Astrocyte (in vitro differentiated cells and primary cell): ENCODE results near the gene SIAE. TPM values are rescaled to one million over a fixed set of nuclear protein-coding genes. Genes with fewer than 3 reads are reported as not detected.

ENCODE experiments used
- DNase-seq: peaks from one replicate; pipeline ENCODE4 v3.0.0-alpha.2; 2010; ENCODE audit warnings: low read depth
- FAIRE-seq: peaks from 2 replicates; lab custom pipeline; 2011; peaks lifted over from hg19 to GRCh38; lab: Jason Lieb, UNC
- H2AFZ ChIP-seq: 2 replicates; pipeline ENCODE4 v1.6.0; 2012; ENCODE audit warnings: low read depth, low read length, inconsistent platforms
- H3K27ac ChIP-seq: 2 replicates; pipeline ENCODE4 v1.5.1; 2011; ENCODE audit warnings: low read depth, low read length, inconsistent platforms
- H3K27me3 ChIP-seq: 2 replicates; pipeline ENCODE4 v1.6.0; 2011; ENCODE audit warnings: low read length, inconsistent platforms; ENCODE audit not compliant: insufficient read depth
- H3K36me3 ChIP-seq: 2 replicates; pipeline ENCODE4 v1.5.1; 2011; ENCODE audit warnings: low read length, inconsistent platforms; ENCODE audit not compliant: insufficient read depth
- H3K4me1 ChIP-seq: 2 replicates; pipeline ENCODE4 v1.5.1; 2011; ENCODE audit warnings: low read length, inconsistent platforms; ENCODE audit not compliant: insufficient read depth
- H3K4me2 ChIP-seq: 2 replicates; pipeline ENCODE4 v1.6.0; 2012; ENCODE audit warnings: low read length, inconsistent platforms
- H3K4me3 ChIP-seq: 2 replicates; pipeline ENCODE4 v1.5.1; 2011; ENCODE audit warnings: low read depth, mild to moderate bottlenecking, low read length, inconsistent platforms; ENCODE audit not compliant: insufficient read depth
- H3K79me2 ChIP-seq: 2 replicates; pipeline ENCODE4 v1.6.0; 2012; ENCODE audit warnings: mild to moderate bottlenecking, low read length, inconsistent platforms; ENCODE audit not compliant: insufficient read depth
- H3K9ac ChIP-seq: 2 replicates; pipeline ENCODE4 v1.6.0; 2012; ENCODE audit warnings: mild to moderate bottlenecking, low read length, inconsistent platforms
- H3K9me3 ChIP-seq: 2 replicates; pipeline ENCODE4 v1.5.1; 2012; ENCODE audit warnings: low read depth, mild to moderate bottlenecking, low read length, inconsistent platforms; ENCODE audit not compliant: insufficient read depth
- H4K20me1 ChIP-seq: 2 replicates; pipeline ENCODE4 v1.6.0; 2012; ENCODE audit warnings: low read length, inconsistent platforms; ENCODE audit not compliant: insufficient read depth
- H3K27ac Mint-ChIP-seq: one replicate; pipeline ENCODE4 v1.8.0; 2021; ENCODE audit warnings: mild to moderate bottlenecking, mixed read lengths; ENCODE audit not compliant: unreplicated experiment
- H3K27me3 Mint-ChIP-seq: one replicate; pipeline ENCODE4 v1.8.0; 2021; ENCODE audit warnings: low read depth, mixed read lengths; ENCODE audit not compliant: unreplicated experiment
- H3K36me3 Mint-ChIP-seq: one replicate; pipeline ENCODE4 v1.8.0; 2021; ENCODE audit warnings: low read depth, mixed read lengths; ENCODE audit not compliant: unreplicated experiment
- H3K4me1 Mint-ChIP-seq: one replicate; pipeline ENCODE4 v1.8.0; 2021; ENCODE audit warnings: low read depth, mixed read lengths; ENCODE audit not compliant: unreplicated experiment
- H3K4me3 Mint-ChIP-seq: one replicate; pipeline ENCODE4 v1.8.0; 2021; ENCODE audit warnings: mild to moderate bottlenecking, moderate library complexity, mixed read lengths; ENCODE audit not compliant: unreplicated experiment
- H3K9me3 Mint-ChIP-seq: one replicate; pipeline ENCODE4 v1.8.0; 2021; ENCODE audit warnings: mild to moderate bottlenecking, mixed read lengths; ENCODE audit not compliant: unreplicated experiment
- CTCF ChIP-seq: IDR thresholded peaks from 2 replicates; pipeline ENCODE4 v1.5.1; 2011; ENCODE audit warnings: low read depth, mild to moderate bottlenecking, inconsistent platforms, low read length, moderate library complexity; ENCODE audit not compliant: insufficient read depth
- EZH2 ChIP-seq: IDR thresholded peaks from 2 replicates; pipeline ENCODE4 v1.6.1; 2012; ENCODE audit warnings: mild to moderate bottlenecking, low read length, inconsistent platforms; ENCODE audit not compliant: insufficient read depth
- total RNA-seq: library from RNA; stranded (reverse); gene quantifications from 2 replicates; pipeline ENCODE4 v1.2.1, GENCODE V29; 2021

The SIAE gene
- total RNA-seq, 1 donor from 2014 or later = 15.4 TPM

GRCh38 chr11:124662106-124662505 lies 11.4 kb downstream of the SIAE start:
- Mint-ChIP-seq H3K27me3 (peaks cover 11% of the 10 kb centered on the region), H3K36me3 (peaks cover 4% of the 10 kb centered on the region), H3K9me3 (no peaks in the 10 kb centered on the region), H3K4me1 (peaks cover 7% of the 10 kb centered on the region), H3K4me3 (no peak overlapping the region), H3K27ac (no peak overlapping the region)
- FAIRE-seq (no peak), DNase-seq (no peak)
- Histone ChIP-seq H3K27ac (no peak overlapping the region), H2AFZ (no peak overlapping the region), H3K9me3 (no peaks in the 10 kb centered on the region), H3K79me2 (no peaks in the 10 kb centered on the region), H3K9ac (no peak overlapping the region), H3K4me2 (no peak overlapping the region), H3K4me1 (peaks cover 5% of the 10 kb centered on the region), H4K20me1 (no peaks in the 10 kb centered on the region), H3K36me3 (no peaks in the 10 kb centered on the region), H3K27me3 (no peaks in the 10 kb centered on the region), H3K4me3 (no peak overlapping the region)
- TF ChIP-seq CTCF = no peak
- no peak for TF ChIP-seq EZH2

- Histone ChIP-seq H3K9me3 (no peaks in the 10 kb centered on the region), H3K36me3 (no peaks in the 10 kb centered on the region), H3K79me2 (no peaks in the 10 kb centered on the region), H3K4me3 (no peak overlapping the region), H2AFZ (no peak overlapping the region), H4K20me1 (no peaks in the 10 kb centered on the region), H3K4me1 (peaks cover 10% of the 10 kb centered on the region), H3K4me2 (no peak overlapping the region), H3K9ac (no peak overlapping the region), H3K27ac (no peak overlapping the region), H3K27me3 (no peaks in the 10 kb centered on the region)
- TF ChIP-seq CTCF = no peak
- TF ChIP-seq EZH2 = no peak
- Mint-ChIP-seq H3K27me3 (peaks cover 7% of the 10 kb centered on the region), H3K9me3 (no peaks in the 10 kb centered on the region), H3K4me3 (no peak overlapping the region), H3K36me3 (peaks cover 4% of the 10 kb centered on the region), H3K27ac (no peak overlapping the region), H3K4me1 (peaks cover 10% of the 10 kb centered on the region)
- FAIRE-seq (no peak), DNase-seq (no peak)
Observed at GRCh38 chr11:124661553-124661952, 12.0 kb downstream of the SIAE start.

- Histone ChIP-seq H3K36me3 (no peaks in the 10 kb centered on the region), H3K4me1 (peaks cover 11% of the 10 kb centered on the region), H2AFZ (no peak overlapping the region), H3K79me2 (no peaks in the 10 kb centered on the region), H3K9me3 (no peaks in the 10 kb centered on the region), H3K27ac (no peak overlapping the region), H3K9ac (no peak overlapping the region), H3K4me2 (no peak overlapping the region), H3K4me3 (no peak overlapping the region), H3K27me3 (no peaks in the 10 kb centered on the region), H4K20me1 (no peaks in the 10 kb centered on the region)
- DNase-seq = no peak
- Mint-ChIP-seq H3K36me3 (peaks cover 4% of the 10 kb centered on the region), H3K27ac (no peak overlapping the region), H3K4me1 (peaks cover 10% of the 10 kb centered on the region), H3K27me3 (peaks cover 6% of the 10 kb centered on the region), H3K9me3 (no peaks in the 10 kb centered on the region), H3K4me3 (no peak overlapping the region)
- FAIRE-seq = no peak
- TF ChIP-seq CTCF (no peak), EZH2 (no peak)
Observed at GRCh38 chr11:124658986-124659385, 14.6 kb downstream of the SIAE start.
